Endothelial cell of coronary artery (primary cell): ENCODE data around the gene GDF11. TPM values are rescaled to one million over a fixed set of nuclear protein-coding genes. Genes with fewer than 3 reads are reported as not detected.

Source experiments
- total RNA-seq: library from RNA; depleted of rRNA; stranded (reverse); fragments of >200 nt; gene quantifications from 2 replicates; pipeline ENCODE4 v1.2.3, GENCODE V29; 2014

GDF11 gene
- 2.8 and 3.3 TPM in 2 replicates for total RNA-seq

GRCh38 chr12:55742719-55743405 is at the start of gene GDF11:
GDF11 (plus strand) TSS chr12:55743122; CDS start chr12:55743317, 195 bp downstream.

GRCh38 chr12:55707841-55708694 is 34.9 kb upstream of the GDF11 start, which contains the start of gene ITGA7:
ITGA7 (minus strand) TSS chr12:55707904; CDS start chr12:55707682, 222 bp downstream.

GRCh38 chr12:55715833-55716581 is 26.9 kb upstream of the GDF11 start, which contains the start of gene BLOC1S1:
BLOC1S1 (plus strand) TSS chr12:55716046; CDS start chr12:55716052, 6 bp downstream.

GRCh38 chr12:55720071-55720564 is 22.8 kb upstream of the GDF11 start, which contains the start of gene RDH5:
RDH5 (plus strand) TSS chr12:55720393; CDS start chr12:55721185, 792 bp downstream.

DNA sequence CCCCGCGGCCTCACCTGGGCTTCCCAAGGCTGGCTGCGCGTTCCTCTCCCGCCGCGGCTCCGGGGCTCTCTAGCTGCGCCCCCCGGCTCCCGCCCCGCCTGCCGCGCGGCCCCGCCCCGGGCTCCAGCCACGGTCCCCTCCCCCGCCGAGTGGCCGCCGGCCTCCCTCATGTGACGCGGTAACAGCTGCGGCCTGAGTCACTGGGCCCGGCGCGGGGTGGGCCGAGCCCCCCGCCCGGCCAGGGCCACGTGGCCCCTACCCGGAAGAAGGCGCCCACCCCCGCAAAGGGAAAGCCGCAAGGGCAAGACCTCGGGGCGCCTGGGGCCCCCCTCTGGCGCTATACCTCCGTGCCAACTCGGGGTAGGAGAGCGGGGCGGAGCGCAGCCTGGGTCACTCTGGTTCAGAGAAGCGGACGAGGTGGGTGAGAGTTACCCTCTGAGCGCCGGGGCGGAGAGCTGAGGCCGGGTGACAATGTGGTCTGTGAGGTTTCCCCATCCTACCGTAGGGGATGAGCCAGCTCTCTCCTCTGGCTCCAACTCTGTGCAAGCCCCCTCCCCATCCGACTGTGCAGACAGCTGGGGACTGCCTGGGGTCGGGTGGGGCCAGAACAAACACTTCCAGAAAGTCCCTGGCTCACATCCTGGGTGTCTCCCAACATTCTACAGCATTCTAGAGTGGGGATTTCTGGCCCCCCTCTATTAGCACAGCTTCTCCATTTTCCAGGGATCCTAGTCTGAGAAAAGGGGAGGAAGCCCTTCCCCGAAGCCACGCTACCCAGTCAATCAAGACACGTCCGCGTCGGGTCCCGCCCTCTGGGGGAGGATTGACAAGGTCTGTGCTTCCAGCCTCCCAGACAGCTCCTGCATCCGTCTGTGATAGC is 13.7 kb upstream of the GDF11 start, which contains the start of gene CD63:
TSS of gene CD63 (minus strand) at position 71 of the 880 bp plus-strand sequence. CDS start 668 bp downstream, outside the sequence.

Other genes with a start within 250 kb of the GDF11 start
- gene OR6C4, start 193.5 kb upstream of the GDF11 start, total RNA-seq: not detected in 2 replicates
- not detected in 2 replicates for gene OR2AP1, start 170.7 kb upstream of the GDF11 start, total RNA-seq
- gene OR10P1, start 106.2 kb upstream of the GDF11 start, total RNA-seq: not detected in 2 replicates
- 0.09 and 1.0 TPM in 2 replicates for gene ITGA7, start 35.2 kb upstream of the GDF11 start, total RNA-seq
- gene BLOC1S1, start 27.1 kb upstream of the GDF11 start, total RNA-seq: 58.2 and 71.6 TPM in 2 replicates
- gene RDH5, start 22.7 kb upstream of the GDF11 start, total RNA-seq: 1.2 and 2.8 TPM in 2 replicates
- gene CD63, start 14.1 kb upstream of the GDF11 start, total RNA-seq: 1,637 and 1,643 TPM in 2 replicates
- 96.7 and 98.7 TPM in 2 replicates for gene SARNP, start 74.6 kb downstream of the GDF11 start, total RNA-seq
- gene ORMDL2, start 74.9 kb downstream of the GDF11 start, total RNA-seq: 33.3 and 35.9 TPM in 2 replicates
- gene DNAJC14, start 86.5 kb downstream of the GDF11 start, total RNA-seq: 48.8 and 53.6 TPM in 2 replicates
- gene MMP19, start 99.8 kb downstream of the GDF11 start, total RNA-seq: 0.27 and 2.6 TPM in 2 replicates
- gene PYM1, start 184.8 kb downstream of the GDF11 start, total RNA-seq: 28.1 and 31.4 TPM in 2 replicates
- 29.1 and 42.0 TPM in 2 replicates for gene DGKA, start 188.0 kb downstream of the GDF11 start, total RNA-seq
- gene PMEL, start 222.9 kb downstream of the GDF11 start, total RNA-seq: 0.19 and 0.27 TPM in 2 replicates
- 16.0 and 22.1 TPM in 2 replicates for gene CDK2, start 223.7 kb downstream of the GDF11 start, total RNA-seq
- 28.2 and 39.9 TPM in 2 replicates for gene RAB5B, start 231.0 kb downstream of the GDF11 start, total RNA-seq